HG02763 (cell line): ENCODE data around the gene SPAG17.

Experiments
- ATAC-seq: cut with Tn5 transposase; IDR thresholded peaks from one replicate; pipeline ENCODE4 v1.9.1; 2021; ENCODE audit warnings: mild to moderate bottlenecking, moderate library complexity; ENCODE audit not compliant: unreplicated experiment

Gene SPAG17

DNA sequence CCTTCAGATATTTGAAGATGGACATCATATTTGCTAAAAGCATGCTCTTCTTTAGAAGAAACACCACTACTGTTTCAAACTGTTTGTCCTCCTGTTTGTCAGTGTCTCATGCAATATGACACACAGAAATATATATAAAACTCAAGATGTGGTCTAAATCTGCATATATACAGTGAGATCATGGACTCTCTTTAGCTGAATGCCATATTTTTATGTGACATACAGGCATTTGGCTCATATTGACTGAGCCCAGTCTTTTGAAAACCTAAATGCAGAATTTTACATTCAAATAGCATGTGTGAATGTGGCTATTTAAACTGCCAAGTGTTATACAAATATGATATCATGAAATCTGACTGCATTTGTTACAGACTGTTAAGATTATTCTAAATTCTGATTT is 274.0 kb downstream of the SPAG17 start:
- no peak for ATAC-seq

DNA sequence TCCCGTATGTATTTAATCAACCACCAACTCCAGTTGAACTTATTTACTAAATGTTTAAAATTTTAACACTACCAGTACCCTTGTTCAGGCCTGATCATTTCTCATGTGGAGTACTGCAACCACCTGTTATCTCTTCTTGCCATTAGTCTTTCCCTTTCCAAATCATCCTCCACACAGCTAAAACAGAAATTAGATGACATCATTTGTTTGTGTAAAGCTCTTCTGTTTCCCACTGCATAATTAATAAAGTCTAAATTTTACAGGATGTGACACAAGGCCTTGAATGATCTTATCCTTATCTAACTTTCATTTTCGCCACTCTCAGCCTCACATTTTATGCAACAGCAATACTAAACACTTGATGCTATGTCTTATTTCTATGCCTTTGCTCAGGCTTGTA is 280.0 kb downstream of the SPAG17 start:
- no peak for ATAC-seq

- ATAC-seq: no peak
Measured at GRCh38 chr1:117904485-117904884, 280.5 kb downstream of the SPAG17 start.
